ENCODE measurements around the gene KCNG2.

KCNG2 gene

GRCh38 chr18:79816092-79816491 lies 18.4 kb downstream of the KCNG2 start:
- Histone ChIP-seq H3K27me3 (ENCODE audit: control insufficient read depth, insufficient read depth, low read length) (no peaks in the 10 kb centered on the region), H3K4me3 (ENCODE audit: low read depth, low read length) (no peak overlapping the region)

GRCh38 chr18:79816981-79817606 lies 19.4 kb downstream of the KCNG2 start:
- H3K27ac ChIP-seq (ENCODE audit: low read depth, low read length) = no peak overlapping the region
- H3K27me3 ChIP-seq (ENCODE audit: control insufficient read depth, insufficient read depth, low read length) = no peaks in the 10 kb centered on the region
- no peaks in the 10 kb centered on the region for H3K4me1 ChIP-seq (ENCODE audit: control insufficient read depth, insufficient read depth, low read length)
- H3K4me3 ChIP-seq (ENCODE audit: low read depth, low read length) = no peak overlapping the region
- no peak overlapping the region for H3K9ac ChIP-seq (ENCODE audit: low read depth, low read length)
- H3K9me3 ChIP-seq (ENCODE audit: control insufficient read depth, insufficient read depth, low read length) = no peaks in the 10 kb centered on the region
- no peaks in the 10 kb centered on the region for H3K36me3 ChIP-seq (ENCODE audit: control insufficient read depth, insufficient read depth, low read length)

More at GRCh38 chr18:79816092-79816491, 18.4 kb downstream of the KCNG2 start:
- Histone ChIP-seq H3K36me3 (ENCODE audit: control insufficient read depth, insufficient read depth, low read length) (no peaks in the 10 kb centered on the region), H3K27ac (ENCODE audit: low read depth, low read length) (no peak overlapping the region), H3K4me1 (ENCODE audit: control insufficient read depth, insufficient read depth, low read length) (no peaks in the 10 kb centered on the region), H3K9me3 (ENCODE audit: control insufficient read depth, insufficient read depth, low read length) (no peaks in the 10 kb centered on the region), H3K9ac (ENCODE audit: low read depth, low read length) (no peak overlapping the region)

GRCh38 chr18:79817607-79817998 lies 19.9 kb downstream of the KCNG2 start:
- no peaks in the 10 kb centered on the region for H3K27me3 ChIP-seq (ENCODE audit: control insufficient read depth, insufficient read depth, low read length)

GRCh38 chr18:79818036-79818435 lies 20.3 kb downstream of the KCNG2 start:
- Histone ChIP-seq H3K4me3 (ENCODE audit: low read depth, low read length) (no peak overlapping the region), H3K27me3 (ENCODE audit: control insufficient read depth, insufficient read depth, low read length) (no peaks in the 10 kb centered on the region), H3K27ac (ENCODE audit: low read depth, low read length) (no peak overlapping the region), H3K4me1 (ENCODE audit: control insufficient read depth, insufficient read depth, low read length) (no peaks in the 10 kb centered on the region), H3K9me3 (ENCODE audit: control insufficient read depth, insufficient read depth, low read length) (no peaks in the 10 kb centered on the region), H3K36me3 (ENCODE audit: control insufficient read depth, insufficient read depth, low read length) (no peaks in the 10 kb centered on the region), H3K9ac (ENCODE audit: low read depth, low read length) (no peak overlapping the region)

More at GRCh38 chr18:79817607-79817998, 19.9 kb downstream of the KCNG2 start:
- H3K4me1 ChIP-seq (ENCODE audit: control insufficient read depth, insufficient read depth, low read length) = no peaks in the 10 kb centered on the region
- no peaks in the 10 kb centered on the region for H3K9me3 ChIP-seq (ENCODE audit: control insufficient read depth, insufficient read depth, low read length)
- no peak overlapping the region for H3K9ac ChIP-seq (ENCODE audit: low read depth, low read length)
- H3K4me3 ChIP-seq (ENCODE audit: low read depth, low read length) = no peak overlapping the region
- H3K27ac ChIP-seq (ENCODE audit: low read depth, low read length) = no peak overlapping the region
- no peaks in the 10 kb centered on the region for H3K36me3 ChIP-seq (ENCODE audit: control insufficient read depth, insufficient read depth, low read length)

- no peak overlapping the region for H3K4me3 ChIP-seq (ENCODE audit: low read depth, low read length)
- H3K27me3 ChIP-seq (ENCODE audit: control insufficient read depth, insufficient read depth, low read length) = no peaks in the 10 kb centered on the region
- H3K9ac ChIP-seq (ENCODE audit: low read depth, low read length) = no peak overlapping the region
- no peaks in the 10 kb centered on the region for H3K36me3 ChIP-seq (ENCODE audit: control insufficient read depth, insufficient read depth, low read length)
- no peaks in the 10 kb centered on the region for H3K4me1 ChIP-seq (ENCODE audit: control insufficient read depth, insufficient read depth, low read length)
- no peaks in the 10 kb centered on the region for H3K9me3 ChIP-seq (ENCODE audit: control insufficient read depth, insufficient read depth, low read length)
- H3K27ac ChIP-seq (ENCODE audit: low read depth, low read length) = no peak overlapping the region
Measured at GRCh38 chr18:79818631-79819030, 20.9 kb downstream of the KCNG2 start.

GRCh38 chr18:79819064-79819967 lies 21.6 kb downstream of the KCNG2 start:
- no peak overlapping the region for H3K4me3 ChIP-seq (ENCODE audit: low read depth, low read length)
- H3K27ac ChIP-seq (ENCODE audit: low read depth, low read length) = no peak overlapping the region
- H3K27me3 ChIP-seq (ENCODE audit: control insufficient read depth, insufficient read depth, low read length) = no peaks in the 10 kb centered on the region
- no peak overlapping the region for H3K9ac ChIP-seq (ENCODE audit: low read depth, low read length)
- H3K36me3 ChIP-seq (ENCODE audit: control insufficient read depth, insufficient read depth, low read length) = no peaks in the 10 kb centered on the region
- H3K4me1 ChIP-seq (ENCODE audit: control insufficient read depth, insufficient read depth, low read length) = no peaks in the 10 kb centered on the region
- no peaks in the 10 kb centered on the region for H3K9me3 ChIP-seq (ENCODE audit: control insufficient read depth, insufficient read depth, low read length)

DNA sequence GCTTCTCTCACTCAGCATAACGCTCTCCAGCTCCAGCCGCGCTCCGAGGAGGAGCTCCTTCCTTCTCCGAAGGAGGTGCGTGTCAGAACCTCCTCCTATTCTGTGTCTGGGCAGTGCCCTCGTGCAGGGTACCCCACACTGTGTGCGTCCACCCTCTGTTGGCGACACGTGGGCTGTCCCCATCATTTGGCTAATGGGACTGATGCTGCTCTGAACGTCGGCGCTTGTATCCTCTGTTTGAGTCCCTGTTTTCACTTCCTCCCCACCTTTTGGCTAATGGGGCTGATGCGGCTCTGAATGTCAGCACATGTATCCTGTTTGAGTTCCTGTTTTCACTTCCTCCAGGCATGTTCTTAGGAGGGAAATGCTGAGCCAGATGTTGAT lies 22.2 kb downstream of the KCNG2 start:
- no peak overlapping the region for H3K9ac ChIP-seq (ENCODE audit: low read depth, low read length)
- no peak overlapping the region for H3K4me3 ChIP-seq (ENCODE audit: low read depth, low read length)
- H3K27me3 ChIP-seq (ENCODE audit: control insufficient read depth, insufficient read depth, low read length) = no peaks in the 10 kb centered on the region
- H3K27ac ChIP-seq (ENCODE audit: low read depth, low read length) = no peak overlapping the region
- H3K9me3 ChIP-seq (ENCODE audit: control insufficient read depth, insufficient read depth, low read length) = no peaks in the 10 kb centered on the region
- H3K4me1 ChIP-seq (ENCODE audit: control insufficient read depth, insufficient read depth, low read length) = no peaks in the 10 kb centered on the region
- H3K36me3 ChIP-seq (ENCODE audit: control insufficient read depth, insufficient read depth, low read length) = no peaks in the 10 kb centered on the region

DNA sequence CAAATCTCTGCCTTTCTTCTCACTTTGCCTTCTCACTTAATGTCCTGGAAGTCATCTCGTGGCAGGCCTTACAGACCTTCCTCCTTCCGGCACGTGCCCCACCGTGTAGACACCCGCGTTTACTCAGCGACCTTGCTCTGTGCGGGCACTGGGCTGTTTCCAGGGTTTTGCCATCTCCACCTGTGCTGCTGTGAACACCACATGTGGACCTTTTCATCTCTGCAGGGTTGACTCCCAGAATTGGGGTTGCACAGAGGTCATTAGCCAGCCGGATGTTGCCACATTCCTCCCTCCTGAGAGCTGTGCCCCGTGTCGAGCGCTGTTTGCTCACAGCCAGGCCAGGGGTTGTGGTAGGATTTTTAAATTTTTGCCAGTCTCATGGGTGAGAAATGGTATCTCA lies 25.4 kb downstream of the KCNG2 start:
- Histone ChIP-seq H3K4me3 (ENCODE audit: low read depth, low read length) (no peak overlapping the region), H3K4me1 (ENCODE audit: control insufficient read depth, insufficient read depth, low read length) (no peaks in the 10 kb centered on the region)

GRCh38 chr18:79825913-79826312 lies 28.2 kb downstream of the KCNG2 start:
- Histone ChIP-seq H3K27me3 (ENCODE audit: control insufficient read depth, insufficient read depth, low read length) (no peaks in the 10 kb centered on the region), H3K4me3 (ENCODE audit: low read depth, low read length) (no peak overlapping the region), H3K4me1 (ENCODE audit: control insufficient read depth, insufficient read depth, low read length) (no peaks in the 10 kb centered on the region)

More for the DNA sequence above, 25.4 kb downstream of the KCNG2 start:
- H3K27me3 ChIP-seq (ENCODE audit: control insufficient read depth, insufficient read depth, low read length) = no peaks in the 10 kb centered on the region
- H3K36me3 ChIP-seq (ENCODE audit: control insufficient read depth, insufficient read depth, low read length) = no peaks in the 10 kb centered on the region
- no peak overlapping the region for H3K9ac ChIP-seq (ENCODE audit: low read depth, low read length)
- H3K9me3 ChIP-seq (ENCODE audit: control insufficient read depth, insufficient read depth, low read length) = no peaks in the 10 kb centered on the region
- no peak overlapping the region for H3K27ac ChIP-seq (ENCODE audit: low read depth, low read length)

DNA sequence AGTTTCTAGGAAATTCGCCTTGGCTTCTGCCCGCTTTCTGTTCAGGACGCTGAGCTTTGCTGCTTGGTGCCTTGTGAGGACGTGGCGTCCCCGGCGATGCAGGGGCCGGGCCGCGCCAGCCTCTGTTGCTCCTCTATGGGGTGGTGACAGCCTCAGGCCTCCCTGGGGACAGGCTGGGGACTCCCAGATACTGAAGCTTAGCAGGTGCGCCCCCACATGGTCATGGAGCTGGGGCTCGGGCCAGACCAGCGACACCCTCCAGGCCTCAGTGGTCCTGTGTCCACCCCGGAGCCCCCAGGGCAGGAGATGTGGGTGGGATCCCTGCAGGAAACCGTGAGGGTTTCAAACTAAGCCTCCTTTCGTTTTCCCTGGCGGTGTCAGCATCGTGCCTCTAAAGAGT lies 29.2 kb downstream of the KCNG2 start:
- no peaks in the 10 kb centered on the region; the same call in 1 of the 2 replicates for H3K9me3 ChIP-seq (ENCODE audit: control insufficient read depth, insufficient read depth, low read length)

More at GRCh38 chr18:79825913-79826312, 28.2 kb downstream of the KCNG2 start:
- no peak overlapping the region for H3K27ac ChIP-seq (ENCODE audit: low read depth, low read length)
- no peak overlapping the region for H3K9ac ChIP-seq (ENCODE audit: low read depth, low read length)
- H3K9me3 ChIP-seq (ENCODE audit: control insufficient read depth, insufficient read depth, low read length) = no peaks in the 10 kb centered on the region; the same call in 1 of the 2 replicates
- no peaks in the 10 kb centered on the region for H3K36me3 ChIP-seq (ENCODE audit: control insufficient read depth, insufficient read depth, low read length)

GRCh38 chr18:79828258-79828657 lies 30.5 kb downstream of the KCNG2 start:
- Histone ChIP-seq H3K9ac (ENCODE audit: low read depth, low read length) (no peak overlapping the region), H3K4me1 (ENCODE audit: control insufficient read depth, insufficient read depth, low read length) (no peaks in the 10 kb centered on the region), H3K9me3 (ENCODE audit: control insufficient read depth, insufficient read depth, low read length) (no peaks in the 10 kb centered on the region; the same call in 1 of the 2 replicates), H3K27ac (ENCODE audit: low read depth, low read length) (no peak overlapping the region), H3K27me3 (ENCODE audit: control insufficient read depth, insufficient read depth, low read length) (no peaks in the 10 kb centered on the region), H3K4me3 (ENCODE audit: low read depth, low read length) (no peak overlapping the region), H3K36me3 (ENCODE audit: control insufficient read depth, insufficient read depth, low read length) (no peaks in the 10 kb centered on the region)

More for the DNA sequence above, 29.2 kb downstream of the KCNG2 start:
- no peaks in the 10 kb centered on the region for H3K4me1 ChIP-seq (ENCODE audit: control insufficient read depth, insufficient read depth, low read length)
- no peaks in the 10 kb centered on the region for H3K36me3 ChIP-seq (ENCODE audit: control insufficient read depth, insufficient read depth, low read length)
- no peak overlapping the region for H3K27ac ChIP-seq (ENCODE audit: low read depth, low read length)
- H3K27me3 ChIP-seq (ENCODE audit: control insufficient read depth, insufficient read depth, low read length) = no peaks in the 10 kb centered on the region
- no peak overlapping the region for H3K9ac ChIP-seq (ENCODE audit: low read depth, low read length)
- H3K4me3 ChIP-seq (ENCODE audit: low read depth, low read length) = no peak overlapping the region

Data from HUES48 (cell line).